ELF-1 (cell line): ENCODE data around the gene NCL.

Experiments
- DNase-seq: peaks from one replicate; pipeline ENCODE4 v3.0.0-alpha.2; 2016; ENCODE audit warnings: low read depth, low spot score

Gene NCL

GRCh38 chr2:231463698-231464575, at the start of gene NCL:
TSS of gene NCL (minus strand) at chr2:231464484. CDS start at chr2:231464353, 131 bp downstream.
- DNase-seq, result peak; percentile 97

- no peak for DNase-seq
These were observed 49.5 kb upstream of the NCL start for GRCh38 chr2:231513746-231514224.

GRCh38 chr2:231512222-231512621, 47.9 kb upstream of the NCL start:
- no peak for DNase-seq

- no peak for DNase-seq
These were observed 39.5 kb upstream of the NCL start for GRCh38 chr2:231503766-231504165.

GRCh38 chr2:231502596-231502995, 38.3 kb upstream of the NCL start:
- DNase-seq, result no peak

- no peak for DNase-seq
These were observed 33.4 kb upstream of the NCL start for GRCh38 chr2:231497651-231498050.

- DNase-seq, result no peak
These were observed 30.4 kb upstream of the NCL start for GRCh38 chr2:231494669-231495068.

GRCh38 chr2:231490801-231491200, 26.5 kb upstream of the NCL start:
- no peak for DNase-seq

- peak; percentile 40 for DNase-seq
These were observed 25.7 kb upstream of the NCL start for GRCh38 chr2:231489990-231490389.

GRCh38 chr2:231488331-231488730, 24.0 kb upstream of the NCL start:
- DNase-seq, result no peak

- DNase-seq, result no peak
These were observed 22.7 kb upstream of the NCL start for GRCh38 chr2:231486851-231487596.

GRCh38 chr2:231483398-231484329, 19.4 kb upstream of the NCL start:
- DNase-seq, result peak; percentile 33

GRCh38 chr2:231482806-231483391, 18.6 kb upstream of the NCL start:
- DNase-seq, result peak; percentile 81

- DNase-seq, result no peak
These were observed 16.5 kb upstream of the NCL start for GRCh38 chr2:231480781-231481180.

GRCh38 chr2:231479455-231479854, 15.2 kb upstream of the NCL start:
- DNase-seq, result no peak

GRCh38 chr2:231476920-231477319, 12.6 kb upstream of the NCL start:
- no peak for DNase-seq

GRCh38 chr2:231475965-231476364, 11.7 kb upstream of the NCL start:
- no peak for DNase-seq

GRCh38 chr2:231472816-231473215, 8.5 kb upstream of the NCL start:
- DNase-seq, result no peak

- no peak for DNase-seq
These were observed 6.1 kb upstream of the NCL start for GRCh38 chr2:231470246-231470900.

GRCh38 chr2:231469583-231469950, 5.3 kb upstream of the NCL start:
- DNase-seq, result no peak
